ENCODE data around the gene PITPNM3. TPM values are rescaled to one million over a fixed set of nuclear protein-coding genes. Genes with fewer than 3 reads are reported as not detected.

Gene PITPNM3
- total and polyA plus RNA-seq, 2 of the 8 experiments (the other 6 are each of a cell fraction or from before 2014, with no cell fraction given), result 1.7 to 3.1 TPM

DNA sequence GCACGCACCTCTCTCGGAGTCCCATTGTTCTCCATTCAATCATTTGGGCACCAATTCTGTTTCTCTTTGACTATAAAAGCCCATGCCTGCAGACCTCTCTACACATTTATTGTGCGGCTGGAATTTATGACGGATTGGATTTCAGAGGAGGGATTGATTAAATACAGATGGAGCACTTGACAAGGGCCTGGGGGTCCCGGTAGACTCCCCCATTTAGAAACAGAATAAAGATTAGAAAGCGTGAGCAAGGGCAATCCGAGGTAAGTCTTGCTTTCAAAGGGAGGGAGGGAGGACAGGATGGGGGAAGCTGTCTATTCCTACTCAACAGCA, 15.1 kb upstream of the PITPNM3 start:
- Histone ChIP-seq H3K79me2 (ENCODE audit: control insufficient read depth in 1 of 2, insufficient read depth in 2 of 2, low read length in 2 of 2) (no peaks in the 10 kb centered on the region), H2BK20ac (ENCODE audit: low read length) (no peak overlapping the region), H4K20me1 (replicated peaks in 1 of 2; ENCODE audit: control insufficient read depth in 1 of 2, insufficient read depth in 2 of 2, low read length in 2 of 2) (no peaks in the 10 kb centered on the region), H3K56ac (replicated peaks; ENCODE audit: insufficient read length, low read depth, low read length) (no peak overlapping the region), H3K4me2 (ENCODE audit: insufficient read depth in 1 of 2, low read depth in 2 of 2, low read length in 2 of 2) (no peak overlapping the region), H3K79me1 (ENCODE audit: low read depth, low read length) (no peaks in the 10 kb centered on the region), H3K9ac (replicated peaks in 1 of 4; ENCODE audit: extremely low read depth in 1 of 4, low read depth in 3 of 4, low read length in 3 of 4) (no peak overlapping the region), H2BK5ac (ENCODE audit: low read depth, low read length) (no peak overlapping the region), H4K5ac (ENCODE audit: insufficient read length, low read depth, low read length) (no peak overlapping the region), H3K23me2 (ENCODE audit: low read depth, low read length) (no peaks in the 10 kb centered on the region), H3K4me3 (ENCODE audit: extremely low read depth in 1 of 4, insufficient read depth in 2 of 4, low read depth in 3 of 4, low read length in 4 of 4) (no peak overlapping the region), H3K9me3 (ENCODE audit: insufficient read depth in 2 of 2, low read depth in 1 of 2, low read length in 1 of 2) (no peaks in the 10 kb centered on the region), H2AFZ (ENCODE audit: low read length) (no peak overlapping the region), H2BK12ac (ENCODE audit: low read depth, low read length) (0 out of 2 replicates have a peak overlapping the region, but pooled peaks have one; percentile 0), H3K18ac (ENCODE audit: extremely low read depth, low read length) (no peak overlapping the region), H3K4me1 (replicated peaks in 1 of 4; ENCODE audit: control insufficient read depth in 3 of 4, insufficient read depth in 4 of 4, low read length in 3 of 4) (peaks cover 7 to 21% (median 15%) of the 10 kb centered on the region in 4 experiments), H2AK5ac (ENCODE audit: low read depth, low read length) (no peak overlapping the region), H3K14ac (ENCODE audit: insufficient read length) (no peak overlapping the region), H3K27me3 (replicated peaks in 1 of 4; ENCODE audit: control insufficient read depth in 3 of 4, extremely low read depth in 1 of 4, insufficient read depth in 3 of 4, low read length in 3 of 4) (no peaks in the 10 kb centered on the region), H2BK120ac (replicated peaks; ENCODE audit: low read depth, low read length) (no peak overlapping the region), H4K91ac (replicated peaks; ENCODE audit: insufficient read length, low read length) (no peak overlapping the region), H3K27ac (ENCODE audit: low read depth, low read length) (no peak overlapping the region), H3K36me3 (ENCODE audit: control insufficient read depth in 2 of 4, insufficient read depth in 4 of 4, low read length in 3 of 4) (no peaks in the 10 kb centered on the region; a peak in 1 of 8 replicates), H4K8ac (ENCODE audit: extremely low read depth, insufficient read depth, low read length) (no peak overlapping the region), H2BK15ac (ENCODE audit: low read length) (0 out of 2 replicates have a peak overlapping the region, but pooled peaks have one; percentile 83), H3K4ac (replicated peaks; ENCODE audit: insufficient read length, low read depth, low read length) (no peak overlapping the region), H3K23ac (ENCODE audit: insufficient read length) (no peak overlapping the region)
- ChIA-PET CTCF (ENCODE audit: partially characterized antibody) (no interaction called here), POLR2A (ENCODE audit: partially characterized antibody) (no interaction called here)
- no peak for FAIRE-seq
- WGBS, 2 experiments (ENCODE audit: extremely low coverage in 1 of 2, insufficient coverage in 1 of 2, insufficient read length in 1 of 2, insufficient replicate concordance in 2 of 2, low coverage in 1 of 2, low lambda C conversion rate in 2 of 2, missing lambda C conversion rate in 1 of 2), result 85% methylated on average over 7 of the region's 7 CpGs; no CpG with 5 or more reads in 1 of the 2 experiments
- DNase-seq (ENCODE audit: low read depth in 1 of 2, low spot score in 2 of 2), result no peak
- TF ChIP-seq RXRA (IDR thresholded peaks at IDR 0.05; ENCODE audit: insufficient read depth, low read depth, low read length) (no peak), MAX (IDR thresholded peaks at IDR 0.05) (no peak), FOSL1 (IDR thresholded peaks at IDR 0.05; ENCODE audit: insufficient read depth, low read depth, low read length) (no peak), SP4 (IDR thresholded peaks at IDR 0.05; ENCODE audit: low read length) (no peak), SP2 (IDR thresholded peaks at IDR 0.05; ENCODE audit: low read length) (no peak), CREB1 (IDR thresholded peaks at IDR 0.05) (no peak), EP300 (IDR thresholded peaks at IDR 0.05; ENCODE audit: borderline replicate concordance in 1 of 2, low read depth in 2 of 2, low read length in 2 of 2) (no peak)
